ENCODE data around the gene SIGLEC11.
"Not testable (repeated sequence)": the region's sequence is repeated elsewhere in the genome, so short reads cannot be mapped to it uniquely, and the experiment has no call there.

Gene SIGLEC11

GRCh38 chr19:49981603-49982593, 20.9 kb upstream of the SIGLEC11 start:
- DNase-seq: no peak

- DNase-seq: no peak
Measured at GRCh38 chr19:49978324-49978723, 17.4 kb upstream of the SIGLEC11 start.

GRCh38 chr19:49977881-49978280, 16.9 kb upstream of the SIGLEC11 start:
- DNase-seq: no peak

GRCh38 chr19:49977076-49977475, 16.1 kb upstream of the SIGLEC11 start:
- DNase-seq: no peak

GRCh38 chr19:49976496-49976895, 15.5 kb upstream of the SIGLEC11 start:
- DNase-seq: no peak

- DNase-seq: no peak
Measured at GRCh38 chr19:49975051-49975450, 14.1 kb upstream of the SIGLEC11 start.

- no peak for DNase-seq
Measured at GRCh38 chr19:49973987-49974386, 13.0 kb upstream of the SIGLEC11 start.

GRCh38 chr19:49972841-49973240, 11.9 kb upstream of the SIGLEC11 start:
- DNase-seq: no peak

- no peak for DNase-seq
Measured at GRCh38 chr19:49971991-49972411, 11.0 kb upstream of the SIGLEC11 start.

GRCh38 chr19:49969355-49969754, 8.4 kb upstream of the SIGLEC11 start:
- DNase-seq: not testable (repeated sequence)

GRCh38 chr19:49968279-49968922, 7.4 kb upstream of the SIGLEC11 start:
- DNase-seq: no peak

- not testable (repeated sequence) for DNase-seq
Measured at GRCh38 chr19:49959892-49960291, 1.1 kb downstream of the SIGLEC11 start.

GRCh38 chr19:49958596-49958995, 2.4 kb downstream of the SIGLEC11 start:
- not testable (repeated sequence) for DNase-seq

- not testable (repeated sequence) for DNase-seq
Measured at GRCh38 chr19:49958144-49958543, 2.8 kb downstream of the SIGLEC11 start.

- no peak for DNase-seq
Measured at GRCh38 chr19:49957262-49957915, 3.6 kb downstream of the SIGLEC11 start.

GRCh38 chr19:49956115-49956495, 4.9 kb downstream of the SIGLEC11 start:
- DNase-seq: no peak

GRCh38 chr19:49954933-49955332, 6.0 kb downstream of the SIGLEC11 start:
- DNase-seq: no peak

- no peak for DNase-seq
Measured at GRCh38 chr19:49954092-49954829, 6.7 kb downstream of the SIGLEC11 start.

- no peak for DNase-seq
Measured at GRCh38 chr19:49953416-49953815, 7.6 kb downstream of the SIGLEC11 start.

- DNase-seq: no peak
Measured at GRCh38 chr19:49952906-49953305, 8.1 kb downstream of the SIGLEC11 start.

- DNase-seq: no peak
Measured at GRCh38 chr19:49952479-49952836, 8.5 kb downstream of the SIGLEC11 start.

GRCh38 chr19:49951806-49952478, 9.0 kb downstream of the SIGLEC11 start:
- no peak for DNase-seq

Measured in NCI-H2029 treated with DMSO at 0.1 percent for 48 hours (cell line).